Measurements from ENCODE around the gene DNASE1L1.

GRCh38 chrX:154419189-154419588 lies 10.1 kb upstream of the DNASE1L1 start:
- no peak for TF ChIP-seq GATA2 (IDR thresholded peaks at IDR 0.05; ENCODE audit: low read depth, low read length)
- TF ChIP-seq GATA3 (IDR thresholded peaks at IDR 0.05; ENCODE audit: low read depth, low read length) = no peak
